Measurements from ENCODE around the gene MSMB. TPM values are rescaled to one million over a fixed set of nuclear protein-coding genes. Genes with fewer than 3 reads are reported as not detected.

Gene MSMB
- total RNA-seq, 1 donor from 2014 or later: not detected

DNA sequence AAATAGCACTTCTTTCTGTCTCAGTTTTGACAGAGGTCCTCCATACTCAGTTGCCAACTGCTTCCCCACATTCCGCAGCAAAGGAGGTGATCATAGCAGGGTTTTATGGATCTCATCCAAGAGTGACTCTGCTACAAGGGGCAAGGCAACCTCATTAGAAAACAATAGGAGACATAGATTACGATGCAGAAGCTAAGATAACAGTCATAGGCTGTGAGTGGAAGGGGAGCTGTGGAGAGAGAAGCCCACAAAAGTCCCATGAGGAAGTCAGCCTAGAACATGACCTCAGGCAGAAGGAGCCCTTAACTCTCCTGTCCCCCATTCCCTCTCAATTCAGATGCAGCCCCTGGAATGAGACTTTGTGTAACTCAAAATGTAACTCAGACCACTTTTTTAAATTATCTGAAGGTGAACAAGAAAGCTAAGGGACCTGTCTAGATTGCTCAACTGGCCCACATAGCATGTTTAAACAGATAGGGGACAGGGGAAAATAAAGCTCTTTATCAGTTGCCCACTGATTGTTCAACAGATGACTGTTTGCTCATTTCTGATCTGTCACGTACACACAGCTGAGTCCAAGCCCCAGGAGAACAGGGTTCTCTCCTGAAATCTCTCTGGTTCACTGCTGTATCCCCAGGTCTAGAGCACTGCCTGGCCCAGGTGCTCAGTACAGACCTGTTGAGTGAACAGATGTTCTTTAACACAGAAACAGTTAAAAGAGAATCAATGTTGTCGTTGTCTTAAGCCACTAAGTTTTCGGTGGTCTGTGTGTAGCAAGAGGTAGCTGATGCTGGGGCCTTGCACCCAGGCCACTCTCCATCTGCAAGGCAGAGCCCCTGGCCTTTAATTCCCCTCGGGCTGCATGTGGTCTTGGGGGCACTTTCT is 14.2 kb downstream of the MSMB start:
- H3K9me3 Mint-ChIP-seq (ENCODE audit: unreplicated experiment): no peaks in the 10 kb centered on the region
- H3K4me3 Mint-ChIP-seq (ENCODE audit: unreplicated experiment): no peak overlapping the region
- H3K27ac Mint-ChIP-seq (ENCODE audit: unreplicated experiment): peak overlapping the region; percentile 9
- no peak for DNase-seq (ENCODE audit: low spot score)
- TF ChIP-seq, protein P1, sequence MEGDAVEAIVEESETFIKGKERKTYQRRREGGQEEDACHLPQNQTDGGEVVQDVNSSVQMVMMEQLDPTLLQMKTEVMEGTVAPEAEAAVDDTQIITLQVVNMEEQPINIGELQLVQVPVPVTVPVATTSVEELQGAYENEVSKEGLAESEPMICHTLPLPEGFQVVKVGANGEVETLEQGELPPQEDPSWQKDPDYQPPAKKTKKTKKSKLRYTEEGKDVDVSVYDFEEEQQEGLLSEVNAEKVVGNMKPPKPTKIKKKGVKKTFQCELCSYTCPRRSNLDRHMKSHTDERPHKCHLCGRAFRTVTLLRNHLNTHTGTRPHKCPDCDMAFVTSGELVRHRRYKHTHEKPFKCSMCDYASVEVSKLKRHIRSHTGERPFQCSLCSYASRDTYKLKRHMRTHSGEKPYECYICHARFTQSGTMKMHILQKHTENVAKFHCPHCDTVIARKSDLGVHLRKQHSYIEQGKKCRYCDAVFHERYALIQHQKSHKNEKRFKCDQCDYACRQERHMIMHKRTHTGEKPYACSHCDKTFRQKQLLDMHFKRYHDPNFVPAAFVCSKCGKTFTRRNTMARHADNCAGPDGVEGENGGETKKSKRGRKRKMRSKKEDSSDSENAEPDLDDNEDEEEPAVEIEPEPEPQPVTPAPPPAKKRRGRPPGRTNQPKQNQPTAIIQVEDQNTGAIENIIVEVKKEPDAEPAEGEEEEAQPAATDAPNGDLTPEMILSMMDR (IDR thresholded peaks at IDR 0.05; ENCODE audit: unreplicated experiment): no peak
- H3K36me3 Mint-ChIP-seq (ENCODE audit: low read depth, unreplicated experiment): no peaks in the 10 kb centered on the region
- peaks cover 47% of the 10 kb centered on the region for H3K4me1 Mint-ChIP-seq (ENCODE audit: unreplicated experiment)
- H3K27me3 Mint-ChIP-seq (ENCODE audit: unreplicated experiment): peaks cover 2% of the 10 kb centered on the region

DNA sequence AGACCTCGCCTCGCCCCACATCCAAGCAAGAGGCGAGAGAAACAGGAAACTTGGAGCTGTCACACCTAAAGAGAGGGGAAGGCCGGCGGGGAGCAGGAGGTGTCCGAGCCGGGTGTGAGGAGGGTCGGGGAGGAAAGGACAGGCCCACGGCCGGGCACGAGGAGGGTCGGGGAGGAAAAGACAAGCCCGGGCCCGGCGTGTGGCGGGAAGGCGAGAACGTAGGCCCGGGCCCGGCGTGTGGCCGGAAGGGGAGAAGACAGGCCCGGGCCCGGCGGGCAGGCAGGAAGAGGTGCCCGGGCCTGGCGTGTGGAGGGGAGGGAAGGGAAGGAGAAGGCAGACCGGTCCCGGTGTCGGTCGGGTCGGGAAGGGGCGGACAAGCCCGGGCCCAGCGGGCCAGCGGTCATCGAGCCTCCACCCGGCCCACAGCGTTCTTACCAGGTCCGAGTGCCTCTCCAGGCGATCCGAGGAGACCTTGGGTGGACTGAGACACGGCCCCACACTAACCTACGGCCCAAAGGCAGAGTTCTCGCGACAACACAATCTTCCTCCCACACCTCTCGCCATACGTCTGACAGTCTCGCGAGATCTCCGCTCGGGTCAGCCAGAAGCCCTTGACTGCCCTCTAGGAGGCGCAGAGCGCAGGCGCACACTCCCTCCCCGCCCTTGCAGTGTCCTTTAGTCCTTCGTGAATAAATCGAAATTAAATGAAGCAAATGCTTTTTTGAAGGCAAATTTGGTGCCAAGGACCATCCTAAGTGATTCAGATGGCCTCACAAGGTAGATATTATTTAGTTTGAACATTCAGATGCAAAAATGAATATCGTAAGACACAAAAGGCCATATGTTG is 15.8 kb downstream of the MSMB start, which contains the start of gene NCOA4:
NCOA4 (minus strand) TSS at position 533 of the 847 bp plus-strand sequence. CDS start 13,943 bp downstream, outside the sequence.
- Mint-ChIP-seq H3K36me3 (ENCODE audit: low read depth, unreplicated experiment) (no peaks in the 10 kb centered on the region), H3K4me3 (ENCODE audit: unreplicated experiment) (peak within 1 kb of the TSS; percentile 94), H3K27ac (ENCODE audit: unreplicated experiment) (peak within 1 kb of the TSS; percentile 92), H3K4me1 (ENCODE audit: unreplicated experiment) (peaks cover 52% of the 10 kb centered on the region), H3K27me3 (ENCODE audit: unreplicated experiment) (peaks cover 2% of the 10 kb centered on the region), H3K9me3 (ENCODE audit: unreplicated experiment) (no peaks in the 10 kb centered on the region)
- TF ChIP-seq, protein P1 (IDR thresholded peaks at IDR 0.05; ENCODE audit: unreplicated experiment): peak; percentile 50
- peak; percentile 95 for DNase-seq (ENCODE audit: low spot score)

DNA sequence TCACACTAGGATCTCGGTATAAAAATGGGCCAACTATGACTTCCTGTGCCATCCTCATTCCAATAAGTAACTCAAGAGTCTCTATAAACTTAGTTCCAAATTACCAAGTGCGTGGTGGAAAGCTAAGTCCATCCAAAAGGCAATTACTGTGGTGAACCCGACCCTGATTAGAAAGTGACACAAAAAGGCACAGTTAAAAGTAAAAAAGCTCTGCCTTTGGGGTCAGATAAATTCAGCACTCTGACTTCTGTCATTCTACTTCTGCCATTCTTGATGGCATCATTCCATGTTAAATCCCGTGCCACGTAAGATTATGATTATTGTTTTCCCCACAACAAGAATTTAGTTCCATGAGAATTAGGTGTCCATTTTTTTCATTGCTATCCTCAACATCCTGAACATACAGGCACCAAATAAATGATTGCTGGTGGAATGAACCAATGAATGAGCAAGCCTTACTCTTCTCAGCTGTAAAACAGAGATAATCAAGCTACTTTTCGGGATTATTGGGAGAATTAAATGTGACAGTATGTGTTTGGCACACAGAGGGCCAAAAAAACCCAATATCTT is 16.5 kb downstream of the MSMB start:
- Mint-ChIP-seq H3K27ac (ENCODE audit: unreplicated experiment) (peak overlapping the region; percentile 92), H3K36me3 (ENCODE audit: low read depth, unreplicated experiment) (no peaks in the 10 kb centered on the region), H3K4me3 (ENCODE audit: unreplicated experiment) (peak overlapping the region; percentile 94), H3K27me3 (ENCODE audit: unreplicated experiment) (peaks cover 2% of the 10 kb centered on the region), H3K9me3 (ENCODE audit: unreplicated experiment) (no peaks in the 10 kb centered on the region), H3K4me1 (ENCODE audit: unreplicated experiment) (peaks cover 52% of the 10 kb centered on the region)
- TF ChIP-seq, protein P1 (IDR thresholded peaks at IDR 0.05; ENCODE audit: unreplicated experiment): no peak
- DNase-seq (ENCODE audit: low spot score): no peak

DNA sequence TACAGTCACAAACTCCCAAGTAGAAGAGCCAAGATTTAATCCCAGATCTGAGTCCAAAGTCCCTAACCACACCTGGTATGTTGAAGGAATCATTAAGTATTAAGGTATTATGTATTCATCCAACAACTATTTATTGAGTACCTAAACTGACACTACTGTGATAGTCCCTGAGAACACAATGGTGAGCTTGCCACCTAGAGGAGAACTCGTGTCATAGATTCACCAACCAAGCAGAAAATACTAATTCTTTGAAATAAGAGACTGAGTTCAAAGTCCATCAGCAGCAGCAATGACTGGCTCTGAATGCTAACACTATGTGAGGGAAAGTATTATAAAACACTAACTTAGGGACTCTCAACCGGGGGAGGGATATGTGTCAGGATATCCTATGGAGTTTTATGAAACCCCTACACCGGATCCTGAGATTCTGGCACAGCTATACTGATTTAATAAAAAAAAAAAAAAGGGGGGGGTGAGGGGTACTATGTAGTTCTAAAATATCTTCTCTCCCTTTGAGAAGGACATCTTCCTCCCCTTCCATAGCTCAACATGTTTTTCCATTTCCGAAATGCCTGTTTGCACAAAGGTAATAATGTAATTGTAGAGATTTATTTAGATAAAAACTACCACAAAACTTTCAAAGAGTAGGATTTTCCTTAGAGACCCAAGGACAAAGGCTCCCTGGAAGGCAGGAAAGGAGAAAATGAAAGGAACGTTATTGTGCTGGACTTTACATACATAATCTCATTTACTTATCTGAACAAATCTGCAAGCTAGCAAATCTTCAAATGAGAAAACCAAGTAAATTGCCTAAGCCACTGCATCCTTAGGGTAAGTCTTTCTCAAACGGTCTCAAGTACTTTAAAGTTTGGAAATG is 17.2 kb downstream of the MSMB start:
- Mint-ChIP-seq H3K36me3 (ENCODE audit: low read depth, unreplicated experiment) (no peaks in the 10 kb centered on the region), H3K27ac (ENCODE audit: unreplicated experiment) (peak overlapping the region; percentile 92), H3K4me1 (ENCODE audit: unreplicated experiment) (peaks cover 56% of the 10 kb centered on the region), H3K9me3 (ENCODE audit: unreplicated experiment) (no peaks in the 10 kb centered on the region), H3K27me3 (ENCODE audit: unreplicated experiment) (peaks cover 2% of the 10 kb centered on the region), H3K4me3 (ENCODE audit: unreplicated experiment) (peak overlapping the region; percentile 94)
- DNase-seq (ENCODE audit: low spot score): no peak
- TF ChIP-seq, protein P1 (IDR thresholded peaks at IDR 0.05; ENCODE audit: unreplicated experiment): peak; percentile 65

Measured in endothelial cell (in vitro differentiated cells).